Melanocyte of skin (primary cell): ENCODE data around the gene PARP15. TPM values are rescaled to one million over a fixed set of nuclear protein-coding genes. Genes with fewer than 3 reads are reported as not detected.

Experiments used
- total RNA-seq, 2 donors: library from RNA; depleted of rRNA; stranded (reverse); fragments of >200 nt; gene quantifications; 2 replicates each; pipeline ENCODE4 v1.2.3, GENCODE V29; 2012

The PARP15 gene
- total RNA-seq: 1 to 10 TPM in 1 of 2 donors, under 1 TPM in 1; 0.34 to 3.0 TPM

GRCh38 chr3:122577409-122578031 is at the start of gene PARP15:
PARP15 (plus strand) TSS chr3:122577650; CDS start chr3:122577668, 18 bp downstream.

GRCh38 chr3:122564155-122564912 is 13.1 kb upstream of the PARP15 start, which contains the start of the genes DTX3L and PARP9:
DTX3L (plus strand) TSS chr3:122564338; CDS start chr3:122564427, 89 bp downstream.
PARP9 (minus strand) TSS chr3:122564300; CDS start chr3:122559620, 4,680 bp downstream.

GRCh38 chr3:122680475-122681283 is 103.2 kb downstream of the PARP15 start, which contains the start of gene PARP14:
PARP14 (plus strand) TSS chr3:122680839; CDS start chr3:122680884, 45 bp downstream.

Other genes with a start within 250 kb of the PARP15 start
- 10 to 100 TPM; 15.1 to 56.9 TPM for gene MIX23, start 194.4 kb upstream of the PARP15 start, total RNA-seq
- 10 to 100 TPM; 12.0 to 14.3 TPM for gene FAM162A, start 193.5 kb upstream of the PARP15 start, total RNA-seq
- gene WDR5B, start 161.6 kb upstream of the PARP15 start, total RNA-seq: 1 to 10 TPM; 3.4 to 4.3 TPM
- gene KPNA1, start 62.7 kb upstream of the PARP15 start, total RNA-seq: 10 to 100 TPM; 43.0 to 44.0 TPM
- gene PARP9, start 13.3 kb upstream of the PARP15 start, total RNA-seq: 10 to 100 TPM; 90.6 to 96.7 TPM
- gene DTX3L, start 13.3 kb upstream of the PARP15 start, total RNA-seq: 100 to 1,000 TPM; 111 to 142 TPM
- 100 to 1,000 TPM; 341 to 342 TPM for gene PARP14, start 103.2 kb downstream of the PARP15 start, total RNA-seq
- gene HSPBAP1, start 216.2 kb downstream of the PARP15 start, total RNA-seq: 1 to 10 TPM; 9.3 to 10.0 TPM
- gene SLC49A4, start 217.4 kb downstream of the PARP15 start, total RNA-seq: 10 to 100 TPM; 32.3 to 33.6 TPM